ENCODE data around the gene ALS2. TPM values are rescaled to one million over a fixed set of nuclear protein-coding genes. Genes with fewer than 3 reads are reported as not detected.
A peak's percentile ranks its signal among the peaks of the same experiment; 100 is the strongest.
"Not testable (repeated sequence)": the region's sequence is repeated elsewhere in the genome, so short reads cannot be mapped to it uniquely, and the experiment has no call there.

ALS2 gene
- total and polyA plus RNA-seq, 11 donors, result 12.3 to 45.1 (median 34.7) TPM

DNA sequence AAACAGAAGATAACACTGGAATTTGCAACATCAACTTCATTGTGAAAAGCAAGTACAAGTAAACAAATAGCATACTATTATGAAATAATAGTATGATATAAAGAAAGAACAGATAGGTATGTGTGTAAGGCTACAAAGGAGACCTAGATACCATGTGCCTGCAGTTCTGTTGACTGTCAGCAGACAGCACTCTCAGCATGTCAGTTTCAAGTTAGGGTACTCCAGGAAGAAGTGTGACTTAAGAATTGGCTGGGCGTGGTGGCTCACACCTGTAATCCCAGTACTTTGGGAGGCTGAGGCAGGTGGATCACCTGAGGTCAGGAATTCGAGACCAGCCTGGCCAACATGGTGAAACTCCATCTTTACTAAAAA, 18.2 kb upstream of the ALS2 start:
- H3K4me1 ChIP-seq, H3K36me3 ChIP-seq, H3K4me3 ChIP-seq, ATAC-seq, H3K27me3 ChIP-seq, DNase-seq, H3K27ac ChIP-seq, H3K9me3 ChIP-seq: not testable (repeated sequence)
- TF ChIP-seq, protein P1, sequence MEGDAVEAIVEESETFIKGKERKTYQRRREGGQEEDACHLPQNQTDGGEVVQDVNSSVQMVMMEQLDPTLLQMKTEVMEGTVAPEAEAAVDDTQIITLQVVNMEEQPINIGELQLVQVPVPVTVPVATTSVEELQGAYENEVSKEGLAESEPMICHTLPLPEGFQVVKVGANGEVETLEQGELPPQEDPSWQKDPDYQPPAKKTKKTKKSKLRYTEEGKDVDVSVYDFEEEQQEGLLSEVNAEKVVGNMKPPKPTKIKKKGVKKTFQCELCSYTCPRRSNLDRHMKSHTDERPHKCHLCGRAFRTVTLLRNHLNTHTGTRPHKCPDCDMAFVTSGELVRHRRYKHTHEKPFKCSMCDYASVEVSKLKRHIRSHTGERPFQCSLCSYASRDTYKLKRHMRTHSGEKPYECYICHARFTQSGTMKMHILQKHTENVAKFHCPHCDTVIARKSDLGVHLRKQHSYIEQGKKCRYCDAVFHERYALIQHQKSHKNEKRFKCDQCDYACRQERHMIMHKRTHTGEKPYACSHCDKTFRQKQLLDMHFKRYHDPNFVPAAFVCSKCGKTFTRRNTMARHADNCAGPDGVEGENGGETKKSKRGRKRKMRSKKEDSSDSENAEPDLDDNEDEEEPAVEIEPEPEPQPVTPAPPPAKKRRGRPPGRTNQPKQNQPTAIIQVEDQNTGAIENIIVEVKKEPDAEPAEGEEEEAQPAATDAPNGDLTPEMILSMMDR (IDR thresholded peaks at IDR 0.05), result peak in 2 of 12 donors; percentile 14 to 25
- 56 to 79% (median 74%) methylated on average over 2 of the region's 2 CpGs for WGBS, 4 donors
- intact Hi-C loops (cut with DNase I), result loop anchor here in 7 of 10 donors (5.0 to 10.0 kb wide), 6 partner anchors 63 to 383 kb away; no protein-coding TSS in a partner anchor

DNA sequence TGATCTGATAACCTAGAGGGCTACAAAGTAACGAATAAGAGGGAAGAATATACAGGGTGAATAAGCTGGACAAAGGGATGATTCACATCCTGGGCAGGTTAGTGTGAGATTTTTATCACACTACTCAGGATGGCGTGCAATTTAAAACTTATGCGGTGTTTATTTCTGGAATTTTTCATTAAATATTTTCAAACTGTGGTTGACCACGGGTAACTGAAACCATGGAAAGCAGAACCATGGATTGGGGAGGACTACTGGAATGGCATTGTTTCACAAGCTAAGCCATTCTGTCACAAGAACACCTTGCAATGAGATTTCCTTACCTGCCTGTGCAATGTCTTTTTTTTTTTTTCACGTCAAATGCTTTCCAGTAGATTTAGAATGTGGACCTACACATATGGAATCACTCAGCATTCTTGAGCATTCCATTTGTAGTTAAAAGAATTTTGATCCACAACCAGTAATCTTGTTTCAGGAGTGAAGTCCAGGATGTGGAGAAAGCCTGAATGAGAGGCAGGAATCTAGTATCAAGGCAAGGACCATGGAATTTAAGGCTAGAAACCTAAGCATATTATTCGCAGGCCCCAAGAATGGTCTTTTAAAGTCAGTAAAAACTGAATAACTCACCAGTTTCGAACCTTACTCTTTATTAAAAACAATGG, 17.6 kb upstream of the ALS2 start:
- 69 to 76% (median 73%) methylated on average over 7 of the region's 7 CpGs for WGBS, 4 donors
- Histone ChIP-seq H3K36me3 (no peaks in the 10 kb centered on the region), H3K27ac (no peak overlapping the region), H3K4me1 (no peaks in the 10 kb centered on the region), H3K4me3 (no peak overlapping the region), H3K9me3 (no peaks in the 10 kb centered on the region), H3K27me3 (peaks cover 0 to 6% (median 0%) of the 10 kb centered on the region in 9 donors)
- intact Hi-C loops (cut with DNase I), result loop anchor here in 7 of 10 donors (5.0 to 10.0 kb wide), 6 partner anchors 64 to 384 kb away; no protein-coding TSS in a partner anchor
- no peak for DNase-seq
- TF ChIP-seq POLR2A (IDR thresholded peaks at IDR 0.05), result no peak
- TF ChIP-seq, protein P1 (IDR thresholded peaks at IDR 0.05), result no peak
- ATAC-seq, result no peak

GRCh38 chr2:201797175-201797840, 16.6 kb upstream of the ALS2 start:
- ATAC-seq, result no peak
- no peaks in the 10 kb centered on the region for H3K36me3 ChIP-seq
- 60 to 69% (median 63%) methylated on average over 5 of the region's 5 CpGs for WGBS, 4 donors
- DNase-seq, result no peak
- H3K27ac ChIP-seq, result no peak overlapping the region
- peaks cover 0 to 6% (median 0%) of the 10 kb centered on the region in 9 donors for H3K27me3 ChIP-seq
- H3K9me3 ChIP-seq, result no peaks in the 10 kb centered on the region
- intact Hi-C loops (cut with DNase I), result loop anchor here (1.0 to 10.0 kb wide), 9 partner anchors 63 to 385 kb away; no protein-coding TSS in a partner anchor
- no peaks in the 10 kb centered on the region for H3K4me1 ChIP-seq
- no peak for TF ChIP-seq POLR2A (IDR thresholded peaks at IDR 0.05)
- TF ChIP-seq, protein P1 (IDR thresholded peaks at IDR 0.05), result no peak
- H3K4me3 ChIP-seq, result no peak overlapping the region

- H3K27ac ChIP-seq, result no peak overlapping the region
- no peaks in the 10 kb centered on the region for H3K36me3 ChIP-seq
- H3K9me3 ChIP-seq, result no peaks in the 10 kb centered on the region
- no peak for ATAC-seq
- no peak for DNase-seq
- H3K4me3 ChIP-seq, result no peak overlapping the region
- peaks cover 0 to 6% (median 0%) of the 10 kb centered on the region in 9 donors for H3K27me3 ChIP-seq
- no peak for TF ChIP-seq POLR2A (IDR thresholded peaks at IDR 0.05)
- TF ChIP-seq, protein P1 (IDR thresholded peaks at IDR 0.05), result no peak
- no peaks in the 10 kb centered on the region for H3K4me1 ChIP-seq
- intact Hi-C loops (cut with DNase I), result loop anchor here in 9 of 10 donors (1.0 to 10.0 kb wide), 9 partner anchors 64 to 386 kb away; no protein-coding TSS in a partner anchor
Observed at GRCh38 chr2:201796478-201796865, 15.7 kb upstream of the ALS2 start.
